H1 (cell line): Measurements from ENCODE around the gene PRMT3.

Source experiments
- CTCF ChIP-seq, 3 experiments: IDR thresholded peaks; 1 replicate in 2 of 3; 2 replicates in 1 of 3; pipeline versions ENCODE4 v1.5.1 to v1.6.1; 2011; ENCODE audit warnings: low read length in 3 of 3, mild to moderate bottlenecking in 3 of 3, inconsistent platforms in 2 of 3, low read depth in 1 of 3, moderate library complexity in 1 of 3; ENCODE audit not compliant: insufficient read depth in 1 of 3; ENCODE audit errors: control extremely low read depth in 1 of 3
- EP300 ChIP-seq, 2 experiments: IDR thresholded peaks; 1 replicate in 1 of 2; 2 replicates in 1 of 2; pipeline ENCODE4 v1.6.1; 2011 to 2012; ENCODE audit warnings: low read depth in 2 of 2, low read length in 2 of 2, mild to moderate bottlenecking in 2 of 2, borderline replicate concordance in 1 of 2, inconsistent platforms in 1 of 2, moderate library complexity in 1 of 2
- POLR2AphosphoS5 ChIP-seq: IDR thresholded peaks from 2 replicates; pipeline ENCODE4 v1.6.1; 2011; ENCODE audit warnings: low read depth, low read length
- YY1 ChIP-seq: IDR thresholded peaks from 2 replicates; pipeline ENCODE4 v1.6.1; 2011; ENCODE audit warnings: low read depth, mild to moderate bottlenecking, low read length

DNA sequence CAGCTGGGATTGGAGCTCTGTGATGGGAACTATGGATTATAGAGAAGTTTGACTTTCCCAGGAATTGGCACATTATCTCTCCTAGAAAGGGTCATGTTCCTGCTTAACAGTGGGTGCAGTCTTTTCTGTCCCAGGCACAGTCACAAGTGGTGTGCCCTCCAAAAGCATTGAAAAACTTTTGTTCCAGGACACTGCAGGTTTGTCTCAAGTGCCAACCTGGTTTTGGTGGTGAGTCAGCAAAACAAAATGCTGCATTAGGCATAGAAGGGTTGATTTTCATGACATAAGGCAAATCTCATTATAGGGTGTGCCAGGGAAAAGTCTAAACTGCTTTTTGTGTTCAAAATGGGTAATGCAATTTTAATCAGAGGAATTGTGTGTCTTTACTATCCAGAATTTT is 19.1 kb upstream of the PRMT3 start:
- TF ChIP-seq POLR2AphosphoS5 (no peak), YY1 (no peak), CTCF (IDR thresholded peaks at IDR 0.05; ENCODE audit: control extremely low read depth in 1 of 3, insufficient read depth in 1 of 3, low read depth in 1 of 3, low read length in 3 of 3) (no peak), EP300 (IDR thresholded peaks at IDR 0.05; ENCODE audit: borderline replicate concordance in 1 of 2, low read depth in 2 of 2, low read length in 2 of 2) (no peak)
